DMS153 (cell line): ENCODE data around the gene ARHGAP29.
A peak's percentile ranks its signal among the peaks of the same experiment; 100 is the strongest.

Experiments
- DNase-seq: peaks from one replicate; lab custom pipeline; 2025; lab: John Stamatoyannopoulos, UW

Gene ARHGAP29

DNA sequence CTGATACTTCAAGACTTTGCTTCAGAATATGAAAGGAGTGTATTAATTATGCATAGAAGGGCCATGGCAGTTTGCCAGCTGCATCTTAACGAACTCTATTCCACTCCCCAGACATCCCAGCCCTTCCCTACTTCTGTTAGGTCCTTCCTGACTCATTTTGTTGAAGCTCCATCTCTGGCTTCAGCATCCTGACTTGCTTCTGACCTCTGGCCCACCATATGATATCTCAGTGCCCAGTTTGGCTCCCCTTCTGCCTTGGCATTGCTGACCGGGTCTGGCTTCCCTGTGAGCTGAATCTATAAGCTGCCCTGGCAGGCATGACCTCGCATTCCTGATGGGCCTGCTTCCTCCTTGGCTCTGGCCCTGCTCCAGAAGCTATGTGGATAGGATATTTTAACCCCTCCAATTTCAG, 27.6 kb upstream of the ARHGAP29 start:
- no peak for DNase-seq

DNA sequence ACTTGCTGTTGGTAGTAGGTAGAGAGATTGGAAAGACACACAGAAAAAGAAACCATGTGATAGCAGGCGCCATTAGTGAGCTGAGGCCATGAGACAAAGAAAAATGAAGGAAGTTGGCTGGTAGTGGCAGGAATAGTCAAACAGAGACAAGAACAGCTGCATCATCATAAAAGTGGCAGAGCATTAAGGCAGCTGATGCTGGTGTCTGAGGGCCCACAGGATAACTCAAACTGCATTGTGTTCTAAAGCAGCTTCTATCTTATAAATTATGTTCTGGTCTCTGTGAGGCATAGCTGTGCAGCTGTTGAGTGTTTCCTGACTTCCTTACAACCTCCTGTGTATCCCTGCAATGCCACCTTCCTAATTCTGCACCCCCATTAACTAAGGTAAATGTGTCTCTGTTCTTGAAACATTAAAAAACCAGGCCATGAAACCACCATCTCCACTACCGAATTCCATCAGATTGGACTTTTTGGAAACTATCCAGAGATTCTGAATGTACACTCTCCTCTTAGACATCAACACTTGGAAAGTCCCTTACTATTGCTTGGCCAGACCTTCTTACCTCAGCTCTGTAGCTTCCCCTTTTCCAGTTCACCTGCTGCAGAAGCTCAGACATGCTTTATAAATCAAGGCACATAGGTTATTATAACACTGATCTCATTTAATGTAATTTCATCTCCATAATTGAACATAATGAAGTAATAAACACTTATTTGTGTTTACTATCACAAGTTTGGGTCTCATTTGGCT, 23.4 kb upstream of the ARHGAP29 start:
- DNase-seq = no peak

DNA sequence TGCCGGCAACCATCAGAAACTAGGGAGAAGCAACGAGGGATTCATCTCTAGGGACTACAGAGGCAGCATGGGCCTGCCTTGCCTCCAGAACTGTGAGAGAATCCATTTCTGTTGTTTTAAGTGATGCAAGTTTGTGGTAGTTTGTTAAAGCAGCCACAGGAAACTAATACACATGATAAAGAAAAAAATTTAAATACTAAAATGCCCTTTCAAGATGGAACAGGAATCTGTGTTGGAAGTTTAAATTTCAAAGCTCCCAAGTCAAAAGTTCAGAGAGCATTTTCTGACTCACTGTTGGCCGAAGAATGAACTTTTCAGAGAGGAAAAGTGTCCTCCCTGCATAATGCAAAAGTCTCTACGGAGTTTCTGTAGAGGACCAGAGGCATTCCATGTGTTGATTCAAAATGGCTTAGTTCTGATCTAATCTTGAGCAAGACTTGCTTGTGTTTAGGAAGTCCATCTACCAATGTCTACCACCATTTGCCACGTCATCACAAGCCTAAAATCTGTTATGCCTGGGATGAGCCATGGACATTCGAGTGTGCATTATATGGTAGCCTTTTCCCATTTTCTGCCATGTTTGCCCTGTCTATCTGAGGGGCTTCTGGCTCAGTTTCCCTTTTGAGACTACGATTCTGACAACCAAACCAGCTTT, 22.4 kb upstream of the ARHGAP29 start:
- no peak for DNase-seq

DNA sequence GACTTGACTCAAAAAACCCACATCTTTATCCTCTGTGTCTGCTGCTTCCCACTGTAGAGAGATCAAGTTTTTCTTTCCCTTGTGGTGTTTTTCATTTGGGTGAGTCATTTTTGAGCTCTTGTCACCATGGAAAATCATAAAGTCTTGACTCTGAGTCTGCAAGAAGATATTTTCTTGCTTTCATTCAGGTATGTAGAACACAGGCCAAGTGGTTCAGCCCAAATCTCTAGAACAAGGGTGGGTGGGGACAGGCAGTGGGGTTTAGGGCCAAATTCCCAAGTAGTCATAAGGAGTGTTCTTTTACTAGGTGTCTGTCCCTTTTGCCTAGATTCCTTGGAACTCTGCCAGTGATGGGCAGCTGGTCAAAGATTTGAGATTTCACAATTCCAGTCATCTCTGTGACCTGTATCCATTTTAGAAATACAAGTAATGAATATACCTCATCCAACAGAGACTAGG, 21.5 kb upstream of the ARHGAP29 start:
- no peak for DNase-seq

DNA sequence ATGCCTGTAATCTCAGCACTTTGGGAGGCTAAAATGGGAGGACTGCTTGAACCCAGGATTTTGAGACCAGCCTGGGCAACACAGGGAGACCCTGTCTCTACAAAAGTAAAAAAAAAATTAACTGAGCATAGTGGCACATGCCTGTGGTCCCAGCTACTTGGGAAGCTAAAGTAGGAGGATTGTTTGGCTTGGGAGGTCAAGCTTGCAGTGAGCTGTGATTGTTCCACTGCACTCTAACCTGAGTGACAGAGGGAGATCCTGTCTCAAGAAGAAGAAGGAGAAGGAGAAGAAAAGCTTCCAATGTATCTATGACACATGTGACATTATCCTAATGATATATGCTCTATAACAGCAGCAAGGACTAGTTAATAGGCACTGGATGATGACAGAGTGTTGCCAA, 20.1 kb upstream of the ARHGAP29 start:
- DNase-seq = no peak

DNA sequence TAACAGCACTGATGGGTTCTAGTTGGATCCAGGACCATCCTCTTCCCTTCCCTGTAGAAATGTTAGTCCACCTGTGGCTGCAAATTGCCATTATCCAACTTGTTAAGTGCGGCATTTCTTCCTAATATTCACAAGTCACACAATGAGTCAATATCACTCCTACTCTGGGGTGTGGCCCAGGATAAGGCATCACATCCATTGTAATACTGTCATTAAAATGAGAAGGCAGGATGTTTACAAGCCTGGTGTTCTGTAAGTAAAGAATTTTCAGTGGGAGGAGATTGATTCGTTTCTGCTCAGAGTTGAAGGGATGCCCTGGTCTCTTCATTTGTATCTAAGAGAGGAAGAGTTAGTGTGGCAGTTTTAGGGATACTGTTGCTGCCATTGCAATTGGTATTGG, 18.1 kb upstream of the ARHGAP29 start:
- DNase-seq = no peak

DNA sequence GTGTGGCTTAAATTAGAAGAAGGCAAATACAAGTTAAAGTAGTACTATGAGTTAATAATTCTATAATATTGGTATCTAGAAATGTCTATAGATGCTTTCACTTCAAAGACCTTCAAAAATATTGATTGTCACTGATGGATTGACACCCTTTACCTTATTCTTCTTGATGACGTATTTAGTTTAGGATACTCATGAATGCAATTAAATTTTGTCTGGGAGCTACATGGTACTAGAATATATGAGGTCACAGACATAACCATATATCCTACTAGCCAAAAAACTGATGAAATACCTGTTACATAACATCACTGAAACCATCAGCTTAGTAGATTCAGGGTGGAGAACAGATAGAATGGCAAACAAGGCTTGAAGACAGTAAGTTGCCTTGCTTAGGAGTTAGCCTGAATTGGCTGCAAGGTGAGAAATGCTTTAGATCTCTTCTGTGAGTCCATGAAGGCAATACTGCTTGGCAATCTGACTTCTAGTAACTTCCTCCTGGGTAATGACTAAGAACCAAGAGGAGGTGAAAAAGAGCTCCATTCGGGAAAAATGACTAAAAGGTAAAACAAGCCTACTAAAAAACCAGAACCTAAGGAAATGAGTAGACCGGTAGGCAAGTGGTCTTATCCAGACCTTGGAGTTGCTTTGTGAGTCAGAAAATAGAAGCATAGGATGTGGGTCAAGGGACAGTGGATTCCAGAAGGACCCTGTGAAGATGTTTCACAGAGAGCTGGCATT, 16.9 kb upstream of the ARHGAP29 start:
- no peak for DNase-seq

DNA sequence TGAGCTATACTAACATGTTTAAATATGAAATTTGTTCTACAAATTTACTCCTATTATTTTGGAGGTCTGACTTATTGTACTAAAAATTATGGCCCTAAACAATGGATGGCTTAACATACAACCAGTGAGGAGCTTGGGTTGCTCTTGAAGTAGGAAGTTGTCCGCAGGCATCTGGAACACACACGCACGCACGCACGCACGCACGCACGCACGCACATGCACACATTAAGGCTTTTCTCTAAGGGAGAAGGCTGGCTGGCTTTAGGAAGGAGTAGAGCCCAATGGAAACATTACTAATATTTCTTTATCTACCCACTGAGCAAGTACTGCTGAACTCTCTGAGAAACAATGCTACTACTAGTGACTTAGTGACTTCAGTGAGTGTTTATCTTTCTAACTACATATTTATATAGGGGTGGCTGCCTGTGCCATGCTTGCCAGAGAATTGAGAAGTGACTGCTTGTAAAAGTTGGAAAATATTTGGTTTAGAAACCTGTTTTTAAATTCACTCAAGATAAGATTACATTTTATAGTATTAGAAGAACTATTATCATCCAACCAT, 16.2 kb upstream of the ARHGAP29 start:
- DNase-seq = no peak

DNA sequence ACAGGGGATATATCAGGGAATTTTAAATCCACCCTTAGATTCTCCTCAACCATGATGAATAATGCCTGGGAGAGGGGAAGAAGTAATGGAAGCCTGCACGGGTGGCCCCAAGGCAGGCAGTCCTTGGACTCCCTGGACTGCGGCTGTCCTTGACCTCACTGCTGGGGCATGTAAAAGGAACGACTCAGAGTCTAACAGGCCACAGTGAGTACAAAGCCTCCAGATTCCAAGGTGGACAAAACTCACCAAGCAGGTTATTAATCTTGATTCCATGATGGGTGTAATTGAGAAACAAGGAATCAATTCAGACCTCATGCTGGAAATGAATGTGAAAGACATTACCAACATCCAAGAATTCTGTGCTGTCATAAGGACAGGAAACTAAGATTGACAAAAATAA, 13.0 kb upstream of the ARHGAP29 start:
- DNase-seq = no peak

DNA sequence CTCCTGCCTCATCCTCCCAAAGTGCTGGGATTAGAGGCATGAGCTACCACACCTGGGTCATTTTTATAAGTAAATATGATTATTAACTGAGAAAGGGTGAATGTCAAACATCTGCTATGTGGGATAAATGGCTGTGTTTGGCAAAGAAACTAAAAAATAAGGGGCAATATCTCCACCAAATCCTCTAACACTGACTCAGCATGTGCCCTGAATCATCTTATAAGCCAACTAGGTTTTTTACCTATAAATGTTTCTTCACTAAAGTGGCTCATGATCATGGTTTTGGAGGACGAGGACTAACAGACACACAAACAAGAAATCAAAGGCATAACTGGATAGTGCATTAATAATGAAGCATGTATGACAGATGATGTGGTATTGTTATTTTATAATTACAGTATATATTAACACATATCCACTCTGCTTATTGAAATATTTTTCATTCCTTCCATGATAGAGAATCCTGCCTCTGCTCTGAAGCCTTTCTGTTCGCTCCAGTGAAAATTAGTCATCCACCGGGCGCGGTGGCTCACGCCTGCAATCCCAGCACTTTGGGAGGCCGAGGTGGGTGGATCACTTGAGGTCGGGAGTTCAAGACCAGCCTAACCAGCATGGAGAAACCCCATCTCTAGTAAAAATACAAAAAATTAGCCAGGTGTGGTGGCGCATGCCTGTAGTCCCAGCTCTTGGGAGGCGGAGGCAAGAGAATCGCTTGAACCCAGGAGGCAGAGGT, 11.7 kb upstream of the ARHGAP29 start:
- DNase-seq = no peak

DNA sequence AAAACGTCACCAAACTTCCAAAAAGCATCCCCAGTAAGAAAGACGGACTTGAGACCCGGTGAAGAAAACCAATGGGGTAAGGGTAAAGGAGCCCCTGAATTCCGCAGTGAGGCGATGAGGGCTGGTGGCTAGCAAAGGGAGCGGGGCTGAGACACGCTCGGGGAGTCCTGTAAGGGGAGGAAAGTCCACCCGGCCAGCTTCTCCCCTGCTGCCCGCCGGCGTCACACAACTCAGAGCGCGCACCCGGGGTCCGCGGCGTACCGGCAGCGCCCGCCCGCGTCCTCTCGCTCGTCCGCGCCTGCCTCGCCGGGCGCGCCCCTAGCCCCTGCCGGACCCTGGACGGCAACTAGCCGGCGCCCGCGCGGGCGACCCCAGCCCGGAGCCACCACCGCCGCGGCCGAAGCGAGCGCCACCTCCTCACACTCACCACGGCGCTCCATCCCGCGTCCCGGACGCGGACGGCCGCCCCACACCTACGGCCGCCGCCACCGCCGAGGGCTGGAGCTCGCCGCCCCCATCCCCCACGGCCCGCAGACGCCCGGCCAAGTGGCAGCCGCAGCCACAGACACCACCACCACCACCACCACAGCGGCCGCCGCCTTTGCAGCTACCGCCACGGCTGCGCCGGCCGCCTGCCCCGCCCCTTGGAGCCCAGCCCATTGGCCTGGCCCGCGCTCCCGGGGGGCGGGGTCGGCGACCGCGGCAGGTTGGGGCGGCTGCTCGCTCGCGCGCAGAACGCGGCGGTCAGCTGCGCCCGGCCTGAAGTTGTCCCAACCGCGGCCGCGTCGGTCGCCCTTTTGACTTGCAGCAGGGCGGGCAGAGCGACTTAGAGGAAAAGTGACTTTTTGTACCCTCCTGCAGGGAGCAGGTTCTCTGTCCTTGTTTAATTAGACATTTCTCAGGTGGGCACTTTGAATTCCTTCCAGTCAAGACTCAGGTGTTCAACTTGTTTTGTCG, 10.0 kb upstream of the ARHGAP29 start:
- peak; percentile 34 for DNase-seq

DNA sequence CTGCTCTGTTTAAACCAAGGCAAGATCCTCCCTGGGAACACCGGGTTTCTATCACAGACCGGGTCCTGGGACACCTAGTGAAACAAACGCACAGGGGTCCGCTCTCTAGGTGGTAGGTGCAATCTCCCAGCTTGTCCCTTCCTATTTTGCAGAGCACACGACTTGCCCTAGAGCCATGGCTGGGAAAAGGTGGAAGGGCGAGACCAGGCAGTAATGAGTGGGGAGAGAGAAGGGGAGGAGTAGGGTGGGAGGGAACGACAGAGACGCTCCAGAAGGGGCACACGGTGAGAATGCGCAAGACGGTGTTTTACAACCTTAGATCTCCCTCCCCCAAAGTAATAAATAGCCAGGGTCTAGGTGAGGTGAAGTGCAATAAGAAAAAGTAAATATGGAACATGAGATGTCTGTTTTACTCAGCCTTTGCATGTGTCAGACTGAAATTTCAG, 9.3 kb upstream of the ARHGAP29 start:
- no peak for DNase-seq

DNA sequence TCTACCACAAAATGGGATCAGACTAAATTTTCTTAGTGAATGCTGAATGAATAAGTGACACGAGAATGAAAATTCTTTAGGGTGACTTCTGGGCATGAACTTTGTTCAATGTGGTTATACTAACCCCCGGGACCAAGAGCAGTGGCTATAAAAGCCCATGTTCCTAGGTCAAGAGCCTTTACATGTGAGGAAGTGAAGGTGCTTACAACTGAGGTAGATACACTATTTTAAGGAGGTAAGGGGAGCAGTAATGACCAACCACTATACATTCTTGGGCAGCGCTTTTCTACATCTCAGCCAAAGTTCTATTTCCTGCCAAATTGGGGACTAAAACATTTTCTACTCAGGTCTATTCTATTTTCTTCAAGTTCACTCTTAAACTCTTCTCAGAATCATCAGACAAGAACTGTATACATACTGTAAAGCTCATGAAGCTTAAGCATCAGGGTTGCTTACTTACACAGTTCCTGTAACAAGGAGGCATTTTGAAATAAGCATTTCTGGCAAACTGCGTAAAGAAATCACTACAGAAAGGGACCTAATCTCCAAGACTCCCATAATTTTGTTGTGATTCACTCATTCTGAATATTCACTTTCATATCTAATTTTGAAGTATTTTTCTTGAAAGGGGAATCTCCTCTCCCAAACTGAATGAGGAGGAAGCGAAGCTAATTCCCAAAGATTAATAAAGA, 8.5 kb upstream of the ARHGAP29 start:
- no peak for DNase-seq

DNA sequence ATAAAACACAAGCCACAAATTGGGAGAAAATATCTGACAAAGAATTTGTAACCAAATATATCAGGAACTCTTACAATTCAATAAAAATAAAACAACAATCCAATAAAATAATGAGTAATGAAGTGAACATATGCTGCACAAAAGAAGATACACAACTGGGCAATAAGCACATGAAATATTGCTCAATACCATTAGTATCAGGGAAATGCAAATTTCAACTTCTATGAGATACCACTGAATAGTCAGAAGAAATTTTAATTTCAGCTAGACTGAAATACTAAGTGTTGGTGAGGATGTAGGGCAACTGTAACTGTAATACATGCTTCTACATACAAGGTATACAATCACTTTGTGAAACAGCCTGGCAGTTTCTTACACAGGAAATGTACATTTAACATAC, 7.4 kb upstream of the ARHGAP29 start:
- no peak for DNase-seq

DNA sequence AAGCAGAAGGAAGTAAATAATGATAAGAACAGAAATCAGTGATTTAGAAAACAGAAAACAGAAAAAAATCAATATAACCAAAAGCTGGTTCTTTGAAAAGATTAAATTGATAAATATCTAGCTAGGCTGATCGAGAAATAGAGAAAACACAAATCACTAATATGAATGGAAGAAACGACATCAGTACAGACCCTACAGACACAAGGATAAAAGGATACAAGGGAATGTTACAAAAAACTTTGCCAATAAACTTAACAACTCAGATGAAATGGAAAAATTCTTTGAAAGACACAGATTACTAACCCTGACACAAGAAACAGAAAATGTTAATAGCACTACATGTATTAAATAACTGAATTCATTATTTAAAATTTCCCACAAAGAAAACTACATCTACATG, 6.3 kb upstream of the ARHGAP29 start:
- DNase-seq = no peak

DNA sequence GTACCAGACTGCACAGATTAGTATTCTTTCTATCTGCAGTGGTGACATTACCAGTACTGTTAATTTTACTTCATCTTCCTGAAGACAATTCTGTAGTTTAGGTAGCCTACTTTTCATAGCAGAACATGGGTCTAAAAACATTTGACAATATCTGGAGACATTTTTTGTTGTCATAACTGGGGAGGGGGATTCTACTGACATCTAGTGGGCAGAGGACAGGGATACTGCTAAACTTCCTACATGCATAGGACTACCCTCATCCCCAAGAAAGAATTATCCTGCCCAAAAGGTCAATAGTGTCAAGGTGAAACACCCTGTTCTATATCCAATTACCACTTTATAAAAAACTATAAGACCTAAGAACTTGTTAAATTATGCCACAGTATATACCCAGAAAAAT, 3.4 kb upstream of the ARHGAP29 start:
- no peak for DNase-seq

DNA sequence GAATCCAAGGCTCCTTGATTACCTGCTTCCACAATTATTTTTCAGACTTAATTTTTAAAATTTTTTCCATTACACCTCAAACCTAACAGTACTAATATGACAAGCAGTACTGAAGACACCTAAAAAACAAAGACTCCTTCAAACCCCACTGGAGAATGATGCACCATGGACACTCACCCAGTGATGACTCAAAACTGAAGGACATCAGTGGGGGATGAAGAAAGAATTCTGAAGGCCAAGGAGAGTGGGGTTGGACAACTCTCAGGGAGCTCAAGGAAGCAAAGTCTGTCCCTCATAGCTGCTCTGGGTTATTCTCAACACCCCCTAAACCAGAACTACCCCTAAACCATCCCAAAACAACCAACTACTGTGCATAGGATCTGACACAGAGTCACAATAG, 2.4 kb upstream of the ARHGAP29 start:
- no peak for DNase-seq

DNA sequence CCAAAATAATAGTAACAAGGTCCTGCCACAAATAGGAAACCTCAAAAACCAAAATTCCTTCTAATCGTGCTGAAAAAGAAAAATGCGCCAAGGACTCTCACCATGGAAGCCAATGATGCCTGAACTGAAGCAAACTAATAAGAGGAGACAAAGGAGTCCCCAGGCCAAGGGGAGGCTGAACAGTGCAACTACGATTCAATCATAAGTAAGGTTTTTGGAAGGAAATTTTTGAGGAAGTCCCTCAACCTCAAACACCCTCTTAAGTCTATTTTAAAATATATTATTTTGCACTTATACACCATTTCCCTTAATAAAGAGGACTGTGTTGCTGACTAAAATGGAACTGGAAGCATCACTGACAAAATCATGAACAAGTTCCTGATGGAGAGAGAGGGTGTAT, 1.7 kb upstream of the ARHGAP29 start:
- DNase-seq = no peak

DNA sequence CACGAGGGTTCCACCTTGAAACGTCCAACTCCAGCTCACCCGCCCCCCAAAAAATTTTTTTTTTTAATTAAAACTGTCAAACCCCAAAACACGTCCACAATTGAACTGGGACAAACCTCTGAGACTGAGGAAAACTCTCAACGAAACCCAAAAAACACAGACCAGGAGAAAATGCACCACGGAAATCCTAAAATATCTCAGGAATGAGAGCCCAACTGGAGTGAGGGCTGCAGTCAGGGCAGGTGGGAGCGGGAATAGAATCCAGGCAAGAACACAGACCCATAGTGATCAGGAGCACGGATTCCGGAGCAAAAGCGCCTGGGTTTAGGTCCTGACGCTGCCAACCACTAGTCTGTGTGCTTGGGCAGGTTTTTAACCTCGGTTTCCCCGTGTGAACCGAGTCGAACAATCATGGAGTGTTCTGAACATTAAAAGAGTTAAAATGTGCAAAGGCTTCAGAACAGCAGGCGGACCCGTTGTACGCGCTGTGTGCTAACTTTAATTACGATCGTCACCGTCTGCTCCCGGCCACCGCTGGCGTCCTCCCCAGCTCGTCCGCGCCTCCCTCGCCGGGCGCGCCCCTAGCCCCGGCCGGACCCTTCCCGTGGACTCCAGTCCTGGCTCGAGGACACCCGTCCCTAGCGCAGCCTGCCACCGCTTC, 624 bp downstream of the ARHGAP29 start:
- peak; percentile 17 for DNase-seq

DNA sequence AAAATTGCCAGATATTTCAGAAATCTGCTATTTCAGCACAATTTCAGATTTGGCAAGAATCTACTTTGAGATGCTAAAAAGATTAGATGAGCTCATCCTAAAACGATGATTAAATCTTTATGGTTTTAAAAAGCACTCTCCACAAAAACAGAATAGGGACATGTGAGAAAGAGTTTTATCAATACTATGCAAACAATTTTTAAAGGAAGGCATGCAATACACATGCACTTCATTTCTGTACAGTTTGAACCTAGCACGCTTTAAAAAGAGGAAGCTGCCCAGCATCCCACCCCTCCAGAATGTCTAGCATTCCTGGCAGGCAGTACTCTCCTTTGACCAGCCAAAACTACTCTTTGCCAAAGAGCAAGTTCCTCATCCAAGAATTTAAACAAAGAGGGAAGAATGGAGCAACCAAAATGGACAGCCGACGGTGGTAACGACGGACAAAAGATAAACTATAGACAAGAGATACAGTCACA, 1.3 kb downstream of the ARHGAP29 start:
- no peak for DNase-seq
